OCI-LY1 (cell line): Measurements from ENCODE around the gene FNIP2.

Experiments
- H2AFZ ChIP-seq: fragments of 200-600 bp; sonication (generic), shearing (Covaris generic); 2 replicates; pipeline ENCODE4 v1.6.0; 2014; ENCODE audit warnings: antibody characterized with exemption, mild to moderate bottlenecking, low read length
- H3F3A ChIP-seq: fragments of 200-600 bp; sonication (generic), shearing (Covaris generic); 2 replicates; pipeline ENCODE4 v1.6.0; 2014; ENCODE audit warnings: mild to moderate bottlenecking, antibody characterized with exemption, low read length, moderate library complexity; ENCODE audit not compliant: insufficient read depth
- H3K27ac ChIP-seq: fragments of 200-600 bp; sonication (generic); 2 replicates; pipeline ENCODE4 v1.5.1; 2014; ENCODE audit warnings: low read length, mixed run types, mild to moderate bottlenecking, low read depth; ENCODE audit not compliant: poor library complexity, severe bottlenecking
- H3K27me3 ChIP-seq: fragments of 200-600 bp; sonication (generic); 2 replicates; pipeline ENCODE4 v1.6.0; 2014; ENCODE audit warnings: antibody characterized with exemption, mild to moderate bottlenecking, low read length, moderate library complexity; ENCODE audit not compliant: insufficient read depth
- H3K36me3 ChIP-seq: fragments of 200-600 bp; sonication (generic); 2 replicates; pipeline ENCODE4 v1.6.1; 2014; ENCODE audit warnings: mild to moderate bottlenecking, antibody characterized with exemption, low read length, moderate library complexity, mixed read lengths; ENCODE audit not compliant: insufficient read depth
- H3K4me1 ChIP-seq: fragments of 200-600 bp; sonication (generic); 2 replicates; pipeline ENCODE4 v1.5.1; 2014; ENCODE audit warnings: mild to moderate bottlenecking, low read length, moderate library complexity; ENCODE audit not compliant: insufficient read depth, severe bottlenecking
- H3K4me2 ChIP-seq: fragments of 200-600 bp; sonication (generic), shearing (Covaris generic); 2 replicates; pipeline ENCODE4 v1.6.1; 2014; ENCODE audit warnings: low read length
- H3K4me3 ChIP-seq: fragments of 200-600 bp; sonication (generic); 2 replicates; pipeline ENCODE4 v1.5.1; 2014; ENCODE audit warnings: low read length, low read depth, mild to moderate bottlenecking, mixed read lengths; ENCODE audit not compliant: poor library complexity, severe bottlenecking
- H3K79me2 ChIP-seq: fragments of 200-600 bp; shearing (Covaris generic); 2 replicates; pipeline ENCODE4 v1.6.1; 2016; ENCODE audit warnings: mixed run types, low read length, mixed read lengths; ENCODE audit not compliant: insufficient read depth
- H3K9ac ChIP-seq: fragments of 200-600 bp; sonication (generic), shearing (Covaris generic); 2 replicates; pipeline ENCODE4 v1.6.1; 2014; ENCODE audit warnings: mild to moderate bottlenecking, low read length, mixed read lengths
- H3K9me2 ChIP-seq: fragments of 200-600 bp; sonication (generic), shearing (Covaris generic); 2 replicates; pipeline ENCODE4 v1.6.1; 2014; ENCODE audit warnings: low read depth, mild to moderate bottlenecking, low read length, mixed read lengths
- H3K9me3 ChIP-seq: fragments of 200-600 bp; shearing (Covaris generic); 2 replicates; pipeline ENCODE4 v1.6.1; 2014; ENCODE audit warnings: low read length, mixed read lengths
- H4K20me1 ChIP-seq: fragments of 200-600 bp; sonication (generic), shearing (Covaris generic); 2 replicates; pipeline ENCODE4 v1.6.0; 2016; ENCODE audit warnings: mild to moderate bottlenecking, low read length; ENCODE audit not compliant: insufficient read depth
- EZH2 ChIP-seq: fragments of 200-600 bp; sonication (generic), shearing (Covaris generic); IDR thresholded peaks from 2 replicates; pipeline ENCODE4 v1.8.0; 2017; ENCODE audit warnings: borderline replicate concordance, mixed run types, mild to moderate bottlenecking, antibody characterized with exemption, low read length, moderate library complexity, mixed read lengths
- TF ChIP-seq, protein P1 (sequence below): fragments of 200-600 bp; sonication (generic), shearing (Covaris generic); IDR thresholded peaks from 2 replicates; pipeline ENCODE4 v1.5.1; 2017; ENCODE audit warnings: mild to moderate bottlenecking, antibody characterized with exemption, low read length, moderate library complexity, mixed read lengths

The FNIP2 gene

DNA sequence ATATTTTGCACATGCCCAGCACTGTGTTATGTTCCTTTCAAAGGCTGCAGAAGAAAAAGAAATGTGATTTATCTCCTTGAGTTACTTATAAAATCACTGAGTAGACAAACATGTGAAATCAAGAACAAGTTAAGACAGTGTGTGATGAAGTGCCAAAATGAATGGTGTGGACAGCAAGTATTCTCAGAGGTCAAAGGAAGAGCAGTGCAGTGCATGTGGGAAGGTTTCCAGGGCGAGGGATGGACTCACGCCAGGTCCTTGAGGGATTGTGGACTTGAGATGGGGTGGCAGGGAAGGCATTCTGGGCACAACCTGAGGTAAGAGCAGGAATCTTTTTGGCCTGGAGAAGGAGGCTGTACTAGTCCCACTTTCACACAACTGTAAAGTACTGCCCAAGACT lies 115.5 kb downstream of the FNIP2 start:
- H2AFZ ChIP-seq: no peak overlapping the region
- no peaks in the 10 kb centered on the region for H3K9me2 ChIP-seq
- H3K27ac ChIP-seq: no peak overlapping the region
- no peak overlapping the region for H3K4me2 ChIP-seq
- H3K9me3 ChIP-seq: no peaks in the 10 kb centered on the region
- H4K20me1 ChIP-seq: no peaks in the 10 kb centered on the region
- no peak overlapping the region for H3K4me3 ChIP-seq
- no peaks in the 10 kb centered on the region for H3K4me1 ChIP-seq
- no peak overlapping the region for H3K9ac ChIP-seq
- TF ChIP-seq, protein P1, sequence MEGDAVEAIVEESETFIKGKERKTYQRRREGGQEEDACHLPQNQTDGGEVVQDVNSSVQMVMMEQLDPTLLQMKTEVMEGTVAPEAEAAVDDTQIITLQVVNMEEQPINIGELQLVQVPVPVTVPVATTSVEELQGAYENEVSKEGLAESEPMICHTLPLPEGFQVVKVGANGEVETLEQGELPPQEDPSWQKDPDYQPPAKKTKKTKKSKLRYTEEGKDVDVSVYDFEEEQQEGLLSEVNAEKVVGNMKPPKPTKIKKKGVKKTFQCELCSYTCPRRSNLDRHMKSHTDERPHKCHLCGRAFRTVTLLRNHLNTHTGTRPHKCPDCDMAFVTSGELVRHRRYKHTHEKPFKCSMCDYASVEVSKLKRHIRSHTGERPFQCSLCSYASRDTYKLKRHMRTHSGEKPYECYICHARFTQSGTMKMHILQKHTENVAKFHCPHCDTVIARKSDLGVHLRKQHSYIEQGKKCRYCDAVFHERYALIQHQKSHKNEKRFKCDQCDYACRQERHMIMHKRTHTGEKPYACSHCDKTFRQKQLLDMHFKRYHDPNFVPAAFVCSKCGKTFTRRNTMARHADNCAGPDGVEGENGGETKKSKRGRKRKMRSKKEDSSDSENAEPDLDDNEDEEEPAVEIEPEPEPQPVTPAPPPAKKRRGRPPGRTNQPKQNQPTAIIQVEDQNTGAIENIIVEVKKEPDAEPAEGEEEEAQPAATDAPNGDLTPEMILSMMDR: no peak
- H3K36me3 ChIP-seq: no peaks in the 10 kb centered on the region
- no peaks in the 10 kb centered on the region for H3F3A ChIP-seq
- no peaks in the 10 kb centered on the region for H3K79me2 ChIP-seq
- no peaks in the 10 kb centered on the region for H3K27me3 ChIP-seq

DNA sequence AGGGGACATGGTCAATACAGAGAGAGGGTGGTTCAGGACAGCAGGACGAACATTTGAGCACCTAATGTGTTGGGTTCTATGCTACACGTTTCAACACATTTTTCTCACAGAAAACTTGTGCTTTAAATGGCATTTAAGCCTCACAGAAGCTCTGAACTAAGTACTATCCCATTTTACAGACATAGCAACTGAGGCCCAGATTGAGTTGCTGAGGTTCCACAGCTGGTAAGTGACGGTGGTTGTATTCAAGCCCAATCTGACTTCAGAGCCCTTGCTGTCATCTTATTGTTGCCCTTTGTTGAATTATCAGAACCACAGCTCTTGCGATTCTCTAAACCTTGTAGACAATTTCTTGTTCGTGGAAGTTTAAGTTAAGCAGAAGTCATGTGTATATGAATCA lies 116.7 kb downstream of the FNIP2 start:
- TF ChIP-seq, protein P1: no peak
- no peak for TF ChIP-seq EZH2
- Histone ChIP-seq H3K27me3 (no peaks in the 10 kb centered on the region), H3K4me1 (no peaks in the 10 kb centered on the region), H2AFZ (no peak overlapping the region), H3K4me3 (no peak overlapping the region), H3K9me3 (no peaks in the 10 kb centered on the region), H3K79me2 (no peaks in the 10 kb centered on the region), H3K9me2 (no peaks in the 10 kb centered on the region), H4K20me1 (no peaks in the 10 kb centered on the region), H3F3A (no peaks in the 10 kb centered on the region), H3K4me2 (no peak overlapping the region), H3K9ac (no peak overlapping the region), H3K27ac (no peak overlapping the region), H3K36me3 (no peaks in the 10 kb centered on the region)

DNA sequence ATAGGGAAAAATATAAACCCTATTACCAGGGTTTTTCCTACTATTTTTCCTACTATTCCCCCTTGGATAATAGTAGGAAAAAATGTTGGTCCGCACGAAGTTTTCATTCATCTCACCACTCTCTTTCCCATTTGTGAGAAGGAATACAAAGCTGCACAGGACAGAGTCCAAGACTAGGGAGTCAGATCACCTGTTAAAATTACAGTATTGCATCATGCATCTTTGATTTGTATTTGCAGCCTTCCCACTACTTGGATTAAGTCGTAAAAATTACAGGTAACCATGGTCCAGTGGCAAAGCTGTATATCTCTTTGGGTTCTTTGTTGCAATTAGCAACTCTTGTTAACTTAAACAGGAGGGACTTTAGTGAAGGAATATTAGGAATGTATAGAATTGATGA lies 121.5 kb downstream of the FNIP2 start:
- Histone ChIP-seq H3K27me3 (no peaks in the 10 kb centered on the region), H3K9me3 (no peaks in the 10 kb centered on the region), H3K9ac (no peak overlapping the region), H3F3A (no peaks in the 10 kb centered on the region), H3K79me2 (no peaks in the 10 kb centered on the region), H2AFZ (no peak overlapping the region), H3K9me2 (no peaks in the 10 kb centered on the region), H3K4me2 (no peak overlapping the region), H3K4me3 (no peak overlapping the region), H4K20me1 (no peaks in the 10 kb centered on the region), H3K4me1 (no peaks in the 10 kb centered on the region), H3K36me3 (no peaks in the 10 kb centered on the region), H3K27ac (no peak overlapping the region)
- TF ChIP-seq, protein P1: no peak
- TF ChIP-seq EZH2: no peak
